CMK (cell line): Measurements from ENCODE around the gene CAMKMT.

Experiments
- DNase-seq: peaks from one replicate; pipeline ENCODE4 v3.0.0-alpha.2; 2010; ENCODE audit warnings: low read depth

The CAMKMT gene

GRCh38 chr2:44651974-44652373 lies 290.2 kb downstream of the CAMKMT start:
- no peak for DNase-seq

GRCh38 chr2:44652701-44653100 lies 291.0 kb downstream of the CAMKMT start:
- no peak for DNase-seq

- no peak for DNase-seq
These were observed 293.7 kb downstream of the CAMKMT start for GRCh38 chr2:44655401-44655864.

GRCh38 chr2:44656460-44656859 lies 294.7 kb downstream of the CAMKMT start:
- DNase-seq: no peak

GRCh38 chr2:44663471-44664073 lies 301.8 kb downstream of the CAMKMT start:
- no peak for DNase-seq

GRCh38 chr2:44668336-44668735 lies 306.6 kb downstream of the CAMKMT start:
- DNase-seq: no peak

- DNase-seq: no peak
These were observed 309.5 kb downstream of the CAMKMT start for GRCh38 chr2:44671276-44671675.

GRCh38 chr2:44671916-44672315 lies 310.2 kb downstream of the CAMKMT start:
- no peak for DNase-seq

GRCh38 chr2:44672431-44672830 lies 310.7 kb downstream of the CAMKMT start:
- no peak for DNase-seq

- DNase-seq: no peak
These were observed 312.9 kb downstream of the CAMKMT start for GRCh38 chr2:44674473-44675284.

- DNase-seq: no peak
These were observed 314.6 kb downstream of the CAMKMT start for GRCh38 chr2:44676379-44676778.

GRCh38 chr2:44679584-44679983 lies 317.8 kb downstream of the CAMKMT start:
- no peak for DNase-seq

- no peak for DNase-seq
These were observed 318.2 kb downstream of the CAMKMT start for GRCh38 chr2:44679990-44680389.

GRCh38 chr2:44680424-44680971 lies 318.8 kb downstream of the CAMKMT start:
- no peak for DNase-seq

GRCh38 chr2:44680983-44681531 lies 319.3 kb downstream of the CAMKMT start:
- DNase-seq: no peak

- no peak for DNase-seq
These were observed 320.7 kb downstream of the CAMKMT start for GRCh38 chr2:44682459-44682858.

- no peak for DNase-seq
These were observed 322.8 kb downstream of the CAMKMT start for GRCh38 chr2:44684559-44684958.

- DNase-seq: no peak
These were observed 324.8 kb downstream of the CAMKMT start for GRCh38 chr2:44686561-44686960.

GRCh38 chr2:44687686-44688455 lies 326.1 kb downstream of the CAMKMT start:
- no peak for DNase-seq

- DNase-seq: no peak
These were observed 326.8 kb downstream of the CAMKMT start for GRCh38 chr2:44688456-44689124.

GRCh38 chr2:44689516-44689915 lies 327.8 kb downstream of the CAMKMT start:
- no peak for DNase-seq
